GM21528 (cell line): ENCODE data around the gene SSBP3.
"Not testable (repeated sequence)": the region's sequence is repeated elsewhere in the genome, so short reads cannot be mapped to it uniquely, and the experiment has no call there.

Experiments used
- ATAC-seq: cut with Tn5 transposase; IDR thresholded peaks from one replicate; pipeline ENCODE4 v1.9.1; 2021; ENCODE audit warnings: mild to moderate bottlenecking, moderate library complexity; ENCODE audit not compliant: unreplicated experiment, low FRiP score

Gene SSBP3

GRCh38 chr1:54395281-54395934 is 10.8 kb downstream of the SSBP3 start:
- no peak for ATAC-seq

DNA sequence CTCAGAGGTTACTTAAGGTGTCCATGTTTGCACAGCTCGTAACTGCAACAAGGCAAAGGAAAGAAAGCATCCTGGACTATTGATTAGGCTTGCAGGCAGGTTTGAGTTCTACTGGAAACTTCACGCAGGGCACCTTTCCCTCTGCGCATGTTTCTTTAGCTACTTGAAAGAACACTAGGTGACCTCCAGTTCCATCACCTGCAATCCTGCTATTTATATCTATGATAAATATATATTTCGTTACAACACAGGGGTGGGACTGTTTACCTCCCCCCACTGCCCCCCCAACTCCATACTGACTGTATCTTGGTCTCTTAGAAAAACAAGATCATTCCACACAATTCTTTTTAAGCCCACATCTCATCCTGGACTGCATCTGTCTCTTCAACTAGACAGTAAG is 12.1 kb downstream of the SSBP3 start:
- ATAC-seq, result no peak

DNA sequence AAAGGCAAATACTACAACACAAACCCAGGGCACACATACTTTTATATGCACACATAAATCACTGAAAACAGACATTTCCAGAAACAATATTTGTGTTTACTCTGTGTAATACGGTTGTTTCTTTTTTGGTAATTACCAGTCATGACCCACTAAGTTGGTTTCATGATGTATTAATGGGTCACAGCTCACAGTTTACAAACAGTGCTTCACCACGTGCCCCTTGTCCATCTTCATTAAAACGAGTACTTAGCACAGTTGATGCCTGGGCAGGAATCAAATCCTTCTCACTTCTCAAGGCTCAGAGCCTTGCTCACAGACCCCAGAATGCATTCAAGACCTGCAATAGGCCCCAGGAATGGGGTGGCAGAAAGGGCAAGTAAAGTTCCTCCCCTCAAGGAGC is 13.8 kb downstream of the SSBP3 start:
- ATAC-seq, result no peak

- no peak for ATAC-seq
Measured at GRCh38 chr1:54391450-54392209, 14.6 kb downstream of the SSBP3 start.

DNA sequence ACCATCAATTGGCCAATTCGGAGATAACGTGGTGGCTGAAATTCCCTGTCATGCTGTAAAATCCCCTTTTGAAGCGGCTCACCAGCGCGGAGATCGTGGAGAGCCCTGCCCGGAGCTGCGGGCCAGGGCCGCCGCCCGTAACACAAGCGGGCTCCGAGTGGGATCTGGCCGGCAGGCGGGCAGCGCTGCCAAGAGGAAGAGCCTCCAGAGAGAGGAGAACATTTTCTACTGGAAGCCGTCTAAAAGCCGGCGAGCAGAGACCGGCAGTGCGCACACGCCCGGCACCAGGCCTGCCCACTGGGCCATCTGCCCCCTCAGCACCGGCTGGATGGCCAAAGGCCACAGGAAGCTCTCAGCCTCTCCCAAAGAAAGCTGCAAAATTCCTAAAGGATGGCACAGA is 15.5 kb downstream of the SSBP3 start:
- ATAC-seq, result no peak

DNA sequence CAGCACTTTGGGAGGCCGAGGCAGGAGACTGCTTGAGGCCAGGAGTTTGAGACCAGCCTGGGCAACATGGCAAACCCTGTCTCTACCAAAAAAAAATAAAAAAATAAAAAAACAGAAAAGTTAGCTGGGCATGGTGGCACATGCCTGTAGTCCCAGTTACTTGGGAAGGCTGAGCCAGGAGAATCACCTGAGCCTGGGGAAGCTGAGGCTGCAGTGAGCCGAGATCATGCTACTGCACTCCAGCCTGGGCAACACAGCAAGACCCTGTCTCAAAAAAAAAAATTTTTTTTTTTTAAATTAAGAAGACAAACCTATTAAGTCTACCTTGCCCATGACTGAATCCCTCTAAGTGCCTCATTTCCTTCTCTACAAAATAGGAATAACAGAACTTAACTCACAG is 16.6 kb downstream of the SSBP3 start:
- ATAC-seq, result not testable (repeated sequence)

- no peak for ATAC-seq
Measured at GRCh38 chr1:54387419-54387818, 18.8 kb downstream of the SSBP3 start.

GRCh38 chr1:54385727-54386022 is 20.5 kb downstream of the SSBP3 start:
- ATAC-seq, result no peak

DNA sequence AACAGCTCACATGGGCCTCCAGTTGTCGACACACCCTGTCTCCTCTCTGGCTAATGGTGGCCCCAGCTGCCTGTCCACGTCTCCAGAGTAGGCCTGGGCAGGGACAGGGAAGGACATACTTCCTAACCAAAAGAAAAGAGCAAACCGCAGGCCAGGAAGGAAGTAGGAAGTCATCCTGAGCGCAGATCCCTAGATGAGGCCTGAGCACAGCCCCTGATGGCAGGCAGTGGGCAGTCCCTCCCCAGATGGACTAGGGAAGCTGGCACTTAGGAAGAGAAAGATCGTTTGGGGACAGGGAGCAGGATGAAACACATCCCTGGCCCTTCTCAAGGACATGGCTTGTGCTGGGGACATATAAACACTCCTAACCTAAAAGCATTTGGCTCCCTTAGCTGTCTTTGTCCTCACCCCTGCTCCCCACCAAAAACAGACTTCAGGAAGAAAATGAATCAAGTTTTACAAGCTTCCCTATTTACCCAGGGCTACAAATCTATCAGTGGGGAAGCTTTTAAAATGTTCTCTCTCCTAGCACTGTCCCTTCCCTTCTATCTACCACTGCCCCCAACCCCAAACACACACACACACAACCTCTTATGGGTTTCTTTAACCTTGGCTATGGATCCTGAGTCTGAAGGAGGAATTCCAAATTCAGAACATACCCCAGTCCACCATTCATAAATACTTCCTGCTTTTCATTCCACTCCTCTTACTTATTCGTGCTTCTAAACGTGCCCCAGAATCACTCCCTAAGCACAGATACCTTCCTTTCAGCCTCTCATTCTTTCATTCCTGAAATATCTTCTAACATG is 21.1 kb downstream of the SSBP3 start:
- ATAC-seq, result no peak

DNA sequence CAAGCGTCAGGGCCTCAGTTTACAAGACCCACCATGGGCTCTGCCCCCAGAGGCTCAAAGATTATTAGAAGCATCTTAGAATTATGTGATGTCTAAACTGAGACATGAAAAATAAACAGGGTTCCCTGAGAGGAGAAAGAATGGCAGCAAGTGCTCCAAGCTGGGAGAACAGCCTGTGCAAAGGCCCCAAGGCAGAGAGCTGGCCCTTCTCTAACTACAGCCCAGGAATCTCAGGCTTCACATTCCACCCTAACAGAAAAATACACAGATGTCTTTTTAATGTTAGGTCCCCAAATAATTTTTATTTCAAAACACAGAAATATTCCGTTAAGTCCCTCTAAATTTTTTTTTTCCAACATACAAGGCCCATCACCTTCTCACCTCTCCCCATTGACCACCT is 21.7 kb downstream of the SSBP3 start:
- ATAC-seq, result no peak

GRCh38 chr1:54381524-54381923 is 24.7 kb downstream of the SSBP3 start:
- no peak for ATAC-seq

- no peak for ATAC-seq
Measured at GRCh38 chr1:54380290-54380882, 25.8 kb downstream of the SSBP3 start.

GRCh38 chr1:54379555-54380289 is 26.5 kb downstream of the SSBP3 start:
- ATAC-seq, result no peak

GRCh38 chr1:54378874-54379554 is 27.2 kb downstream of the SSBP3 start:
- ATAC-seq, result no peak

DNA sequence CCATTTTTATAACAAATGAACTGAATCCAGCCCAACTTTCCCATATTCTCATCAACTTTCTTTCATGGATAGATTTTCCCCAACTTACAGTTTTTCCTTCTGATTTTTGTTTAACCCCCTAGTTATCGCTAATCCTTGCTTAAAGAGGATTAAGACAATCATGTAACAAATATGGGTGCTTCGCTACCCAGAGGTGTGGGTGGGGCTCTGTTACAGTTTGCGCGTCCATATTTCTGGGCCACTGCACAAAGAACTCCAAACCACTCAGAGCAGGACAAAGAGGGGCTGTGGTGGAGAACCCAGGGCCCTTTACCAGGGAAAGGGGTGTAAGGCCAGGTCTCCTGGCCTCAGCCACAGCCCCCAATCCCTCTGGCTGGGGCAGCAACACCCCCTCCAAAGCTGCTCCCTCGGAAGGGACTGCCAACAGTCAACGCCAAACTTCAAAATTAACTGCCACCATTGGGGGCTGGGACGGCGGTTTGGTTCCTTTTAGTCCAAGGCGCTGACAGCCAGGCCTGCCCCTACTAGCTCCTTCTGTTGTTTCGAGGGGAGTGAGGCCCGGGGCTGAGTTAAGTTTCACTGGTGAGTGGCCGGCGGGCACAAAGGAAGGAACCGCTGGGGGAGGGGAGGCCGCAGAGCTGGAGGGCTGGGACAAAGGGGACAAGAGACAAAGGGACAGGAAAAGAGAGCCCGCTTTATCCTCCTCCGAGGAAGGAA is 27.9 kb downstream of the SSBP3 start:
- ATAC-seq, result no peak

DNA sequence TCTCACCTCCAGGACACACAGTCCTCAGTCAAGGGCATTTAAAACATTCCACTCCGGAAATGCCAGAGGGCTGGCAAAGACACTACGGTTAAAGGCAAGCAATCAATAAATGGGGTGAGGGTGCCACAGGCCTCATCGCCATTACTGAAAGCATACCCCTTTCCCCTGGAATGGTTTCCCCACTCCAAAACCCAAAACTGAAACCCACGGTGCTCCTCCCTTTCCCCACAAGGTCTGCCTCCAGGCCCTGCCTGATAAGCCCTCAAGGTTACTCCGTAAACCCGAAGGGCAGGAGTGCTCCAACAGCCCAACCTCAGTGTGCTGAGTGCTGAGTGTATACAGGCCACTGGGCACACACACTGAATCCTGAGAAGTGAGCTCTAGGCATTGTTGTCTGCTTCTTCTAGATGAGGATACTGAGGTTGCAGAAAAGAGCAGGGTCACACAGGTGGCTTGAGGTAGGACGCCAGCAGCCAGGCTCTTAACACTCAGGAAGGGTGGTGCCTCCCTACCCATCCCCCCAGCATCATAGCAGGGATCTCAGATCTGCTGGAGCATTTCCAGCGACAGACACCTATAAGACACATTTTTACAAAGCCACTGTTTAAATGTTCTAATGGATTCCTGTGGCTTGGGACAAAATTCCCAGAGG is 29.0 kb downstream of the SSBP3 start:
- ATAC-seq, result no peak

DNA sequence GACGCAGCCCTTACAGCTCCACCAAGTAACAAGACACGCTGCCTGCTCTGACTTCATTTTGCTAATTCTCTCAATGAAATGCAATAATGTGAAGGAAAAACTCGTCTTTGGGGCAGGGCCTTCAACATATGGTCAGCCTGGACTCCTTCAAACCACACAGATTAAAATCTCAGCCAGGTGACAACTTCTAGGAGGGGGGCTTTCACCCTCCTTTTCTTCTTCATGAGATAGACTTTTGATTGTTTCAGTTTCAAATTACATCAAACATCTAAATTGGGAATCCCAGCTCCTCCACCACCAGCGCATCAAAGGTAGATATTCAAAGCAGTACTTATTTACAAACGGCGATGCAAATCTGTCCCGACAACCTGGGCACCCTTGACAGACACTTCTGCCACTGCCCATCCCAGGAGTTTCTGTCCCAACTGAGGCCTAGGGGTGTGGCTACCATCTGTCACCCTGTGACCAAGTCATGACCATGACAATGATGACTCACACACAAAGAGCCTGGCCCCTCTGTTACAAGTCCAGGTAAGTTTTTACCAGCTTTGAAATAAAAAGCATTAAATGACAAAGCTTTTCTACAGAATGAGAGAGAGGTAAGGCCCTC is 29.7 kb downstream of the SSBP3 start:
- peak; percentile 59 for ATAC-seq

GRCh38 chr1:54375712-54376429 is 30.3 kb downstream of the SSBP3 start:
- no peak for ATAC-seq
